CD14-positive monocyte (primary cell): ENCODE results near the gene LUZP2. TPM values are rescaled to one million over a fixed set of nuclear protein-coding genes. Genes with fewer than 3 reads are reported as not detected.

ENCODE experiments used
- DNase-seq, 3 donors: peaks; one replicate each; pipeline ENCODE4 v3.0.0-alpha.2; 2011 to 2022
- H2AFZ ChIP-seq: 2 replicates; pipeline ENCODE4 v1.6.0; 2012; ENCODE audit warnings: mild to moderate bottlenecking, low read depth, low read length, inconsistent platforms; ENCODE audit not compliant: insufficient read depth, poor library complexity, severe bottlenecking
- H3K27ac ChIP-seq, 2 donors: 1 replicate in 1 of 2; 2 replicates in 1 of 2; pipeline ENCODE4 v1.5.1; 2012 to 2013; ENCODE audit warnings: low read length in 2 of 2, control low read depth in 1 of 2, inconsistent platforms in 1 of 2, low read depth in 1 of 2, mild to moderate bottlenecking in 1 of 2
- H3K27me3 ChIP-seq, 2 donors: one replicate each; pipeline versions ENCODE4 v1.6.0 to v1.6.1; 2011 to 2013; ENCODE audit warnings: low read length in 2 of 2; ENCODE audit not compliant: control insufficient read depth in 2 of 2, insufficient read depth in 2 of 2
- H3K36me3 ChIP-seq, 2 donors: replicated peaks in 1 of 2; 1 replicate in 1 of 2; 2 replicates in 1 of 2; pipeline versions ENCODE4 v1.5.1 to v1.6.1; 2012 to 2013; ENCODE audit warnings: low read length in 2 of 2, control low read depth in 1 of 2, inconsistent platforms in 1 of 2, mild to moderate bottlenecking in 1 of 2; ENCODE audit not compliant: insufficient read depth in 2 of 2, control insufficient read depth in 1 of 2
- H3K4me1 ChIP-seq, 2 donors: 1 replicate in 1 of 2; 2 replicates in 1 of 2; pipeline versions ENCODE4 v1.5.1 to v1.6.1; 2012 to 2013; ENCODE audit warnings: low read length in 2 of 2, control low read depth in 1 of 2, inconsistent platforms in 1 of 2, mild to moderate bottlenecking in 1 of 2, moderate library complexity in 1 of 2; ENCODE audit not compliant: insufficient read depth in 2 of 2, control insufficient read depth in 1 of 2
- H3K4me2 ChIP-seq: replicated peaks from 2 replicates; pipeline ENCODE3; 2012; ENCODE audit warnings: low read length, moderate library complexity, mild to moderate bottlenecking; ENCODE audit not compliant: poor library complexity, severe bottlenecking; ENCODE audit errors: extremely low read depth
- H3K4me3 ChIP-seq, 3 experiments: fragments of 200-600 bp in 1 of 3; sonication (generic) in 1 of 3; replicated peaks in 1 of 3; 1 replicate in 2 of 3; 2 replicates in 1 of 3; pipeline ENCODE4 v1.5.1; 2011 to 2013; ENCODE audit warnings: low read length in 3 of 3, mild to moderate bottlenecking in 3 of 3, control low read depth in 2 of 3, low read depth in 2 of 3, inconsistent platforms in 1 of 3, moderate library complexity in 1 of 3
- H3K79me2 ChIP-seq: 2 replicates; pipeline ENCODE4 v1.6.0; 2012; ENCODE audit warnings: mild to moderate bottlenecking, control low read depth, inconsistent platforms, low read length, moderate library complexity; ENCODE audit not compliant: insufficient read depth
- H3K9ac ChIP-seq: 2 replicates; pipeline ENCODE4 v1.6.0; 2017; ENCODE audit warnings: low read length, mild to moderate bottlenecking; ENCODE audit not compliant: insufficient read depth, poor library complexity, severe bottlenecking
- H3K9me3 ChIP-seq, 2 donors: replicated peaks in 1 of 2; 1 replicate in 1 of 2; 2 replicates in 1 of 2; pipeline versions ENCODE4 v1.5.1 to v1.6.1; 2012 to 2013; ENCODE audit warnings: low read length in 2 of 2, control low read depth in 1 of 2; ENCODE audit not compliant: control insufficient read depth in 1 of 2, insufficient read depth in 1 of 2
- H4K20me1 ChIP-seq: 2 replicates; pipeline ENCODE4 v1.6.0; 2012; ENCODE audit warnings: mild to moderate bottlenecking, low read length, control low read depth, moderate library complexity; ENCODE audit not compliant: insufficient read depth
- H3K27ac Mint-ChIP-seq, 7 donors: one replicate each; pipeline ENCODE4 v1.8.0; 2020; ENCODE audit warnings: mild to moderate bottlenecking in 7 of 7, mixed read lengths in 7 of 7, moderate library complexity in 6 of 7, inconsistent platforms in 2 of 7
- H3K27me3 Mint-ChIP-seq, 3 donors: one replicate each; pipeline ENCODE4 v1.8.0; 2021 to 2022; ENCODE audit warnings: low read depth in 3 of 3, mild to moderate bottlenecking in 3 of 3, mixed read lengths in 3 of 3, moderate library complexity in 3 of 3, inconsistent platforms in 1 of 3
- H3K36me3 Mint-ChIP-seq, 2 donors: one replicate each; pipeline ENCODE4 v1.8.0; 2020; ENCODE audit warnings: mixed read lengths in 2 of 2, inconsistent platforms in 1 of 2, mild to moderate bottlenecking in 1 of 2
- H3K4me1 Mint-ChIP-seq: one replicate; pipeline ENCODE4 v1.8.0; 2020; ENCODE audit warnings: mild to moderate bottlenecking, mixed read lengths
- H3K4me3 Mint-ChIP-seq, 2 donors: one replicate each; pipeline ENCODE4 v1.8.0; 2020; ENCODE audit warnings: mild to moderate bottlenecking in 2 of 2, mixed read lengths in 2 of 2, moderate library complexity in 1 of 2
- H3K9me3 Mint-ChIP-seq, 7 donors: one replicate each; pipeline ENCODE4 v1.8.0; 2020 to 2022; ENCODE audit warnings: mixed read lengths in 7 of 7, mild to moderate bottlenecking in 6 of 7, moderate library complexity in 6 of 7, inconsistent platforms in 2 of 7
- CTCF ChIP-seq: fragments of 200-600 bp; IDR thresholded peaks from one replicate; pipeline ENCODE4 v1.8.0; 2022; ENCODE audit warnings: antibody characterized with exemption, mild to moderate bottlenecking
- WGBS: methylation state at CpG from one replicate; pipeline ENCODE4 v1.1.5; 2013; ENCODE audit warnings: missing lambda C conversion rate; ENCODE audit not compliant: insufficient coverage; 5-methylcytosine and 5-hydroxymethylcytosine counted together
- intact Hi-C, 2 donors: fragments of 100-400 bp; cut with micrococcal nuclease; formaldehyde crosslinking; loops; one replicate each; pipeline versions ENCODE4 v1.15.0 to v1.15.1; 2023
- polyA plus RNA-seq, 3 donors: library from polyadenylated mRNA; depleted of rRNA in 1 of 3; unstranded in 2 of 3; stranded (reverse) in 1 of 3; fragments of 300-500 nt in 2 of 3; fragments of >200 nt in 1 of 3; fragmentation: Illumina TruSeq in 2 of 3; gene quantifications; 1 replicate in 2 of 3; 2 replicates in 1 of 3; pipeline ENCODE4 v1.2.3, GENCODE V29; 2012 to 2021

Gene LUZP2
- polyA plus RNA-seq, 3 donors, result not detected

GRCh38 chr11:24653901-24654300 lies 157.0 kb downstream of the LUZP2 start:
- TF ChIP-seq CTCF, result no peak

GRCh38 chr11:24661331-24661730 lies 164.5 kb downstream of the LUZP2 start:
- DNase-seq, result no peak
- Mint-ChIP-seq H3K4me3 (no peak overlapping the region), H3K4me1 (no peaks in the 10 kb centered on the region), H3K27me3 (peaks cover 0 to 2% (median 0%) of the 10 kb centered on the region in 3 donors), H3K27ac (no peak overlapping the region), H3K9me3 (peaks cover 0 to 9% (median 4%) of the 10 kb centered on the region in 7 donors), H3K36me3 (no peaks in the 10 kb centered on the region)
- Histone ChIP-seq H4K20me1 (no peaks in the 10 kb centered on the region), H3K36me3 (no peaks in the 10 kb centered on the region), H2AFZ (no peak overlapping the region), H3K4me3 (no peak overlapping the region), H3K79me2 (no peaks in the 10 kb centered on the region), H3K4me1 (no peaks in the 10 kb centered on the region), H3K4me2 (no peak overlapping the region), H3K27me3 (no peaks in the 10 kb centered on the region), H3K27ac (no peak overlapping the region), H3K9me3 (peaks cover 0 to 12% of the 10 kb centered on the region in 2 donors), H3K9ac (no peak overlapping the region)
- no CpG with 5 or more reads among the region's 1 CpG for WGBS
- no peak for TF ChIP-seq CTCF
- intact Hi-C loops, result no loop called here

More at GRCh38 chr11:24653901-24654300, 157.0 kb downstream of the LUZP2 start:
- no CpG with 5 or more reads among the region's 4 CpGs for WGBS
- Histone ChIP-seq H3K27me3 (no peaks in the 10 kb centered on the region), H2AFZ (no peak overlapping the region), H3K4me2 (no peak overlapping the region), H4K20me1 (no peaks in the 10 kb centered on the region), H3K36me3 (no peaks in the 10 kb centered on the region), H3K4me3 (no peak overlapping the region), H3K79me2 (no peaks in the 10 kb centered on the region), H3K9ac (no peak overlapping the region), H3K4me1 (no peaks in the 10 kb centered on the region), H3K9me3 (peaks cover 0 to 3% of the 10 kb centered on the region in 2 donors), H3K27ac (no peak overlapping the region)
- intact Hi-C loops, result no loop called here
- Mint-ChIP-seq H3K27me3 (no peaks in the 10 kb centered on the region), H3K4me1 (no peaks in the 10 kb centered on the region), H3K36me3 (no peaks in the 10 kb centered on the region), H3K27ac (no peak overlapping the region), H3K4me3 (no peak overlapping the region), H3K9me3 (peaks cover 0 to 9% (median 2%) of the 10 kb centered on the region in 7 donors)
- DNase-seq, result no peak
